Suprapubic skin (tissue), 4 donors: Measurements from ENCODE around the gene DPYSL4. TPM values are rescaled to one million over a fixed set of nuclear protein-coding genes. Genes with fewer than 3 reads are reported as not detected.

Experiments
- DNase-seq, 2 donors: peaks; one replicate each; pipeline ENCODE4 v3.0.0-alpha.2; 2019; ENCODE audit warnings: low spot score in 2 of 2
- H3K27ac ChIP-seq: fragments of 200-600 bp; sonication (generic); one replicate; pipeline ENCODE4 v1.5.1; 2019
- H3K27me3 ChIP-seq: fragments of 200-600 bp; sonication (generic); one replicate; pipeline ENCODE4 v1.5.1; 2019
- H3K36me3 ChIP-seq: fragments of 200-600 bp; sonication (generic); one replicate; pipeline ENCODE4 v1.5.1; 2019
- H3K4me1 ChIP-seq: fragments of 200-600 bp; sonication (generic); one replicate; pipeline ENCODE4 v1.5.1; 2019
- H3K4me3 ChIP-seq: fragments of 200-600 bp; sonication (generic); one replicate; pipeline ENCODE4 v1.5.1; 2019; ENCODE audit warnings: mild to moderate bottlenecking
- H3K9me3 ChIP-seq: fragments of 200-600 bp; sonication (generic); one replicate; pipeline ENCODE4 v1.5.1; 2019
- EP300 ChIP-seq: sonication (generic); formaldehyde crosslinking; IDR thresholded peaks from one replicate; pipeline ENCODE4 v1.6.1; 2017; ENCODE audit warnings: antibody characterized with exemption
- POLR2A ChIP-seq, 2 donors: fragments of 450-650 bp; IDR thresholded peaks; one replicate each; pipeline ENCODE4 v1.6.1; 2017; ENCODE audit warnings: antibody characterized with exemption in 2 of 2, mild to moderate bottlenecking in 2 of 2, moderate library complexity in 2 of 2
- POLR2AphosphoS5 ChIP-seq, 3 donors: sonication (generic); formaldehyde crosslinking; IDR thresholded peaks; one replicate each; pipeline ENCODE4 v1.6.1; 2017; ENCODE audit warnings: antibody characterized with exemption in 3 of 3
- WGBS: methylation state at CpG from one replicate; pipeline ENCODE4 v1.1.5; 2018; 5-methylcytosine and 5-hydroxymethylcytosine counted together
- total RNA-seq, 4 donors: library from RNA; depleted of rRNA; stranded (reverse); fragments of >200 nt; gene quantifications; one replicate each; pipeline ENCODE4 v1.1.0, GENCODE V29; 2016
- TF ChIP-seq, protein P1 (sequence below), 2 donors: fragments of 200-600 bp in 1 of 2; fragments of 450-650 bp in 1 of 2; sonication (generic) in 1 of 2; IDR thresholded peaks; one replicate each; pipeline ENCODE4 v1.5.1; 2016 to 2019; ENCODE audit warnings: antibody characterized with exemption in 2 of 2, mild to moderate bottlenecking in 1 of 2, moderate library complexity in 1 of 2

Gene DPYSL4
- total RNA-seq, 4 donors from 2014 or later, result 0.38 to 1.7 (median 0.91) TPM; not detected in 1

DNA sequence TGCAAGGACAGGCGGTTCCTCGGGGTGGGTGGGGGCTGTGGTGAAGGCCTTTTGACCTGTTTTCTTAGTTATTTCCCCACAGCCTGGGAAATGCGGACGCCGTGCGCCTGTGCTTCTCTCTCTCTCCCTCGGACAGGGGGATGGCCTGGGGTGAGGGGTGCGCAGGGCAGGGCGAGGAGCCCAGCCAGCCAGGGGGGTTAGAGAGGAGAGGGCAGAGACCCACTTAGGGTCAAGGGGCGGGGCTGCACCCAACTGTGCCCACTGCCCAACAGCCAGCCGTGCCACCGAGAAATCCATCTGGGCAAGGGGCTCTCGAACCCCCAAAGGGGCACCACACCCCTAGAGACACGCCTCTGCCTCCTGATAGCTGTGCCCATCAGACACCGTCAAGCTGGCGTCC is 53.8 kb downstream of the DPYSL4 start:
- TF ChIP-seq POLR2AphosphoS5 (IDR thresholded peaks at IDR 0.05) (no peak), EP300 (no peak), POLR2A (IDR thresholded peaks at IDR 0.05) (no peak)
- TF ChIP-seq, protein P1, sequence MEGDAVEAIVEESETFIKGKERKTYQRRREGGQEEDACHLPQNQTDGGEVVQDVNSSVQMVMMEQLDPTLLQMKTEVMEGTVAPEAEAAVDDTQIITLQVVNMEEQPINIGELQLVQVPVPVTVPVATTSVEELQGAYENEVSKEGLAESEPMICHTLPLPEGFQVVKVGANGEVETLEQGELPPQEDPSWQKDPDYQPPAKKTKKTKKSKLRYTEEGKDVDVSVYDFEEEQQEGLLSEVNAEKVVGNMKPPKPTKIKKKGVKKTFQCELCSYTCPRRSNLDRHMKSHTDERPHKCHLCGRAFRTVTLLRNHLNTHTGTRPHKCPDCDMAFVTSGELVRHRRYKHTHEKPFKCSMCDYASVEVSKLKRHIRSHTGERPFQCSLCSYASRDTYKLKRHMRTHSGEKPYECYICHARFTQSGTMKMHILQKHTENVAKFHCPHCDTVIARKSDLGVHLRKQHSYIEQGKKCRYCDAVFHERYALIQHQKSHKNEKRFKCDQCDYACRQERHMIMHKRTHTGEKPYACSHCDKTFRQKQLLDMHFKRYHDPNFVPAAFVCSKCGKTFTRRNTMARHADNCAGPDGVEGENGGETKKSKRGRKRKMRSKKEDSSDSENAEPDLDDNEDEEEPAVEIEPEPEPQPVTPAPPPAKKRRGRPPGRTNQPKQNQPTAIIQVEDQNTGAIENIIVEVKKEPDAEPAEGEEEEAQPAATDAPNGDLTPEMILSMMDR (IDR thresholded peaks at IDR 0.05), result no peak
- Histone ChIP-seq H3K27ac (no peak overlapping the region), H3K9me3 (no peaks in the 10 kb centered on the region), H3K36me3 (no peaks in the 10 kb centered on the region), H3K27me3 (no peaks in the 10 kb centered on the region), H3K4me1 (no peaks in the 10 kb centered on the region), H3K4me3 (no peak overlapping the region)
- WGBS, result 92% methylated on average over 16 of the region's 16 CpGs
- DNase-seq, result no peak

DNA sequence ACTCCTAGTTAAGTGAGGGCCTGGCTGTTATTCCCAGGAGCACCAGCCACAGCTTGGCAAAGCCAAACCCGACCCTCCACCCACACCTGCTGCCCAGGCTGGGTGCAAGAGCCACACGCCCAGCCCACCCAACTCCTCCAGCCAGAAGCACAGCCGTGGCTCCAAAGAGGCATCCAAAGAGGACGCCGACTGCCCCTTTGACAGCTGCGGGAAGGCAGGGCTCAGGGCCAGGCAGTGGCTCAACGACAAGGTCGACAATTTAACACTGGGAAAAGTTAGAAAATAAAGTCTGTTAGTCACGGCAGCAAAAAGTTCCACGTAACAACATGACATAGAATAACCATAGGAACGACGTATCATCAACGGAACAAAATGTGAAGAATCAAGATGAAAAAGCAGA is 54.3 kb downstream of the DPYSL4 start:
- TF ChIP-seq EP300, result no peak
- TF ChIP-seq POLR2AphosphoS5 (IDR thresholded peaks at IDR 0.05), result no peak
- no peak for TF ChIP-seq POLR2A (IDR thresholded peaks at IDR 0.05)
- TF ChIP-seq, protein P1 (IDR thresholded peaks at IDR 0.05), result no peak
- Histone ChIP-seq H3K4me3 (no peak overlapping the region), H3K27ac (no peak overlapping the region), H3K4me1 (no peaks in the 10 kb centered on the region), H3K27me3 (no peaks in the 10 kb centered on the region), H3K9me3 (no peaks in the 10 kb centered on the region), H3K36me3 (no peaks in the 10 kb centered on the region)
- 91% methylated on average over 10 of the region's 13 CpGs for WGBS
- no peak for DNase-seq

DNA sequence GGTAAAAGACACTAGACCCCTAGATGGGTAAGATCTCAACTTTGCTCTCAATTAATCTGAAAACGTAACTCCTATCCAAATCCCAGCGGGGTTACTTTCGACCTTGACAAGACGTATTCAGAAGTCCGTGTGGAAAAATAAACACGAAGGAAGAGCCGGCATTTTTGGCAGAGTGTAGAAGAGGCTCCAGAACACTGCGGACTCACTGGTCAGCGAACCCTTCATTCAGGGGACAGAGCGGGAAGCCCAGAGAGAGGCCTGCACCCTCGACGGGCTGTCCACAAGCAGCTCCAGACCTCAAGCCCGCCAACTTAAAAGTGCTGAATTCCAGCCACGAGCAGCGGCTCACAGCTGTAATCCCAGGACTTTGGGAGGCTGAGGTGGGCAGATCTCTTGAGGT is 54.7 kb downstream of the DPYSL4 start:
- TF ChIP-seq, protein P1 (IDR thresholded peaks at IDR 0.05), result no peak
- TF ChIP-seq POLR2A (IDR thresholded peaks at IDR 0.05), result no peak
- no peak for TF ChIP-seq EP300
- TF ChIP-seq POLR2AphosphoS5 (IDR thresholded peaks at IDR 0.05), result no peak
- Histone ChIP-seq H3K4me3 (no peak overlapping the region), H3K4me1 (no peaks in the 10 kb centered on the region), H3K27me3 (no peaks in the 10 kb centered on the region), H3K27ac (no peak overlapping the region), H3K36me3 (no peaks in the 10 kb centered on the region), H3K9me3 (no peaks in the 10 kb centered on the region)
- DNase-seq, result no peak
- 94% methylated on average over 15 of the region's 15 CpGs for WGBS

DNA sequence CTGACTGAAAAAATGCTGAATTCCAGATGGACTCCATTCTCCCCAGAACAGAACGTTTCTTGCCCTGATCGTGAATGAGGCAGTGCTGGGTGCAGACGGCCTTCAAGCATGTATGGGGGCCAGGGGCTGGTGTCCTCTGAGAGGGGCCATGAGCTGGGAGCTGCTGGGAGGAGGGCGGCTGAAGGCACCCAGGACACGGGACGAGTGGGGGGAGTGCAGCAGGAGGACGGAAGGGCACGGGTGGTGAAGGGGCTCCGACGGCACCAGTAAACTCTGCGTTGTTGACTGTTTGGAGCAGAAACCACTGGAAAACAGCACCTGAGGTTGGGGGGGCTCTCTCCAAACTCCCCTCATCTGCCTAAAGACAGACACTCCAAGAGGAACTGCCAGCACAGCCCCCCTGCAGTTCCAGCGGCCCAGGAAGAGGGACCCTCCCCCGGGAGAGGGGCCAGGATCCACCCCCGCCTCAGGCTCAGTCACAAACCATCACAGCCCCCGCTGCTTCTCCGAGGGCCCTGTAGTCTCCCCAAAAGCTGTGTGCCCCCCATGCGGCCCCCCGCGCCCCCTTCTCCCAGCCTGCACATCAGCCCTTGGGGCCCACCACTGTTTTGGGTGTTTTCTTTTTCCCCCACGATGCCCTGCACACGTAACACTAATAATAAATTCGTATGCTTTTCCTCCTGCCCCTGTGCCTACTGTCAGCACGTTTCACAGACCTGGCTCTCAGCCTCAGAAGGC is 55.5 kb downstream of the DPYSL4 start:
- 78% methylated on average over 19 of the region's 23 CpGs for WGBS
- no peaks in the 10 kb centered on the region for H3K4me1 ChIP-seq
- no peaks in the 10 kb centered on the region for H3K9me3 ChIP-seq
- H3K27ac ChIP-seq, result no peak overlapping the region
- H3K36me3 ChIP-seq, result no peaks in the 10 kb centered on the region
- no peaks in the 10 kb centered on the region for H3K27me3 ChIP-seq
- no peak for DNase-seq
- TF ChIP-seq, protein P1 (IDR thresholded peaks at IDR 0.05), result no peak
- no peak for TF ChIP-seq POLR2AphosphoS5 (IDR thresholded peaks at IDR 0.05)
- TF ChIP-seq POLR2A (IDR thresholded peaks at IDR 0.05), result no peak
- TF ChIP-seq EP300, result no peak
- no peak overlapping the region for H3K4me3 ChIP-seq

DNA sequence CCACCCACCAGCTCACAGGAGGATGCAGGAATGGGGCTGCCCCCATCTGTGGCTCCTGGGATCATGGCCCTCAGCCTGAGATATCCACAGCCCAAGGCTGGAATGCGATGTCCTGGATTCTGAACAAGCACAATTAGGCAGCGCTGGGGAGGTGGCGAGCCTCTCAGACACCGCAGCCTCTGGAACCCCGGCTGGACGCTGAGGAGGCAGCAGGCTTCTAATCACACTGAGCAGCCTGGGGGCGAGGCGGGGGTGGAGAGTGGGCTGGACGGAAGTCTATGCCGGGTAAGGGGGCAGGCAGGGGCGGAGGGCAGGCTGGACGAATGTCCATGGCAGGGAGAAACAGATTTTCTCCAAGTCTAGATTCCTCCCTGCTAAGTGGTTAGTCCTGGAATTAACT is 56.4 kb downstream of the DPYSL4 start:
- no peak overlapping the region for H3K4me3 ChIP-seq
- no peaks in the 10 kb centered on the region for H3K4me1 ChIP-seq
- WGBS, result 78% methylated on average over 12 of the region's 12 CpGs
- no peaks in the 10 kb centered on the region for H3K36me3 ChIP-seq
- no peak overlapping the region for H3K27ac ChIP-seq
- DNase-seq, result no peak
- no peaks in the 10 kb centered on the region for H3K27me3 ChIP-seq
- H3K9me3 ChIP-seq, result no peaks in the 10 kb centered on the region
- TF ChIP-seq, protein P1 (IDR thresholded peaks at IDR 0.05), result no peak
- no peak for TF ChIP-seq POLR2AphosphoS5 (IDR thresholded peaks at IDR 0.05)
- TF ChIP-seq POLR2A (IDR thresholded peaks at IDR 0.05), result no peak
- TF ChIP-seq EP300, result no peak
